Endometrial microvascular endothelial cells (primary cell): Measurements from ENCODE around the gene SLC43A1. TPM values are rescaled to one million over a fixed set of nuclear protein-coding genes. Genes with fewer than 3 reads are reported as not detected.

Experiments
- in situ Hi-C: cut with HindIII; loops from 2 replicates; pipeline ENCODE4 v1.10.0; 2017; ENCODE audit warnings: low sequenced_read_pairs, low pct_unique_long_range_greater_than_20kb; ENCODE audit errors: inconsistent ontology term
- total RNA-seq: library from RNA; depleted of rRNA; stranded (reverse); fragments of >200 nt; gene quantifications from one replicate; pipeline ENCODE4 v1.2.3, GENCODE V29; 2015; ENCODE audit errors: inconsistent ontology term

SLC43A1 gene
- total RNA-seq, 1 donor from 2014 or later: 5.5 TPM

DNA sequence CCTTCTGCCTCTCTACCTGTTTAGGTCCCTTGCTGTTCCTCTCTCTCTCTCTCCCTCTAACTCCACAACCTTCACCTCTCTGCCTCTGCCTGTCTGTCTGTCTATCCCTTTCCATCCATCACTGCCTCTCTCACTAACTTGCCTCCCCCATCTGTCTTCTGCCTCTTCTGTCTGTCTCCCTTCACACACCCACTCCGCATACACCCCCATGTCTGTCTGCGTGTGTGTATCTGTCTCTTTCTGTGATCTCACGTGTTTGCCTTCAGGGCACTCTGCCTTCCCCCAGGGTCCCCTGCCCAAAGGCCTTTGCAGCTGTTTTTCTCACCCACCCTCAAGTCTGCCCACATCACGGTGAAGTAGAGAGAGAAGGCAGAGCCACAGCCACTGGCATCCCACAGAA, 47.2 kb downstream of the SLC43A1 start:
- in situ Hi-C loops: no loop called here

DNA sequence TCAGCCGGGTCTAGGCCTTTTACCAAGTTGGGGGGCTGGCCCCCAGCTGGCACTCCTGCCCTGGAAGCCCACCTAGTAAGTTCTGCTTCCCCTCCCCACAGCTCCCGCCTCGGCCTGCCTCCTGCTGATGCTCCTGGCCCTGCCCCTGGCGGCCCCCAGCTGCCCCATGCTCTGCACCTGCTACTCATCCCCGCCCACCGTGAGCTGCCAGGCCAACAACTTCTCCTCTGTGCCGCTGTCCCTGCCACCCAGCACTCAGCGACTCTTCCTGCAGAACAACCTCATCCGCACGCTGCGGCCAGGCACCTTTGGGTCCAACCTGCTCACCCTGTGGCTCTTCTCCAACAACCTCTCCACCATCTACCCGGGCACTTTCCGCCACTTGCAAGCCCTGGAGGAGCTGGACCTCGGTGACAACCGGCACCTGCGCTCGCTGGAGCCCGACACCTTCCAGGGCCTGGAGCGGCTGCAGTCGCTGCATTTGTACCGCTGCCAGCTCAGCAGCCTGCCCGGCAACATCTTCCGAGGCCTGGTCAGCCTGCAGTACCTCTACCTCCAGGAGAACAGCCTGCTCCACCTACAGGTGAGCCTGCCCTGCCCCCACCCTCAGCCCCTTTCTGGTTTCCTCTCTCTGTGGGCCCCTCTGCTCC, 47.9 kb downstream of the SLC43A1 start:
- in situ Hi-C loops: no loop called here

DNA sequence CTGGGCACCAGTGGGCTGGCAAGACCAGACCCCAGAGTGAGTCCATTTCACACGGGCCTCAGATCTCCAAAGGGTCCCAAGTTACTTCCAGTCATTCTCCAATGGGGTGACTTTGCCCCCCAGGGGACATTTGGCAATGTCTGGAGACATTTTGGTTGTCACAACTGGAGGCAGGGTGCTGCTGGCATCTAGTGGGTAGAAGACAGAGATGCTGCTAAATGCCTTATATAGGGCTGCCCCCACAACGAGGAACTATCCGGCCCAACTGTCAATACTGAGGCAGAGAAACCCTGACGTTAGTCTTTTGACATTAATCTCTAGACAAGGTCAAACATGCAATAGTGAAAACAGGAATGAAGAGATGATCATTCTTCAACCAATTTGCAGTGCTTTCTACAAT, 48.8 kb downstream of the SLC43A1 start:
- in situ Hi-C loops: no loop called here

DNA sequence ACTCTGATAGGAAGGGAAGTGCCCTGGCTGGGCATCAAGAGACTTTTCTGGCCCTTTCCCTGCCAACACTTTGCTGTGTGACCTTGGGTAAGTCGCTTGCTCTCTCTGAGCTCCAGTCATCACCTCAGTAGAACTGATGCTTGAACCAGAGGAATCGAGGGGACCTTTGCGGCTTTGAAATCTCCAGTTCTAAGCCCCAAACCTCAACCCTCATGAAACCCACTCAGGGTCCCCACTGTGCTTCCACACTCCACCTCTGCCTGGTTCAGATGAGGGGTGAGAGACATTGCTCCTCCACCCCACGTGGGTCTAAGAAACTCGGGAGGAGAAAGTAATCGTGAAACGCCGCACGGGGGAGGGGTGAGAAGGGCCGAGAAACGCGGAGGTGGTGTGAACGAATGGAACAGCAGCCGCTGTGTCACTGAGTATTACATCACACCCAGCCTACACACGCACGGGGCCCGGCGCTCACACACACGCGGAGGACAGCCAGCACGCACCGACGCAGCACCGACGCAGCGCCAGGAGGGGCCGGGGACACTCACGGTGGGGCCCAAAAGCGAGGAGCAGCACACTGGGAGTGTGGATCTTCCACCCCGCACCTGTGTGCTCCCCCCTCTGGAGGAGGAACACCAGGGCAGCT, 50.8 kb downstream of the SLC43A1 start:
- in situ Hi-C loops: no loop called here

DNA sequence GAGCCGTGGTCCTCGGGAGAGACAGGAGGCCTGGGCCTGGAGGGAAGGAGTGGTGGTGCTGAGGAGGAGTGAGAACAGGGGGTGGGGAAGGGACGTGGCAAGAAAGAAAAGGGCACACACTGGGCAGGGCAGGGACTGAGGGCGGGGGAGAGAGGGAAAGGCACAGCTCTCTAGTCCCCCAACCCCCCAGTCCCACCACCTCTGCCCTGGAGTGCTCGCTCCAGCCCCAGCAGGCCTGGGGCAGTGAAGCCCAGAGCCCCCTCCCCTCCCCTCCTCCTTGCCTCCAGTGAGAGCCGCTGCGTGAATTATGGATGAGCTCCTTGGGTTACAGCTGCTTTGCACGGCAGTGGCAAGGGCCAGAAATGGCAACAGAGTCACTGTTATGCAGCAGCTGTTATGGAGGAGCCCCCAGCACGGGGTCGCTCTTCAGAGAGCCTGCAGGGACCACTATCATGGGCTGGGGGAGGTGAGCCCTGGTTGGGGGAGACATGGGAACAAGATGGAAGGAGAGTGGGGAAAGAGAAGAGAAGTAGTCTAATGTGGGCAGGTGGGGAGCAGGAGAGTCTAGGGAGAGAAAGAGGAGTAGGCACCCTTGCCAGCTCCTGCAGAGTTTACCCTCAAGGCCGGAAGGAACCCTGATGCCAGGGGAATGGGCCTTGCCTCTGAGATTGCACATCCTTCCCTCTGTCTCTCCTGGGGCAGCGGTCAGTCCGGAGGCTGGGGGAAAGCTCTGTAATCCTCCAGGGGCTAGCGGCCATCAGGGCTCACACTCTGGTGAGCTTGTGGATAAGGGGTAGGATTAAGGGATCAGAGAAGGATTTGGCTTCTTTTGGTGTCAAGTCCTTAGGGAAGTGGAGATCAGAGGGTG, 51.6 kb downstream of the SLC43A1 start:
- in situ Hi-C loops: no loop called here

DNA sequence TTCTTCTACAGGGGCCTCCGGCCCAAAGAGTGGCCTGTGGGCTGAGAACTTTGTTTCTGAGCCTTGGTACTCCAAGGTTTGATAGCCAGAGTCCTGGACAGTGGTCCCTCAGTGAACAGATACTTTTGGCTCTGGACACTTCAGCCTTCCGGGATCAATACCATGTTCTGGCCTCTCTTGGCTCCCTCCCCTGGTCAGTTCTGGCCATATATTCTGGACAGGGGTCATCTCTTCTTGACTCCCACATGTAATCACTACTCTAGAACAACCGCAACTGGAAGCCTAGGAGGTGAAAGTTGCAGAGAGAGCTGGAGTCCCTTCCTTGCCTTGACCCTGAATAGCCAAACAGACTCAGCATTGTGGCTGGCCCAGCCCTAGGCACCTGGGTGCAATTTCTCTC, 52.9 kb downstream of the SLC43A1 start:
- in situ Hi-C loops: no loop called here

DNA sequence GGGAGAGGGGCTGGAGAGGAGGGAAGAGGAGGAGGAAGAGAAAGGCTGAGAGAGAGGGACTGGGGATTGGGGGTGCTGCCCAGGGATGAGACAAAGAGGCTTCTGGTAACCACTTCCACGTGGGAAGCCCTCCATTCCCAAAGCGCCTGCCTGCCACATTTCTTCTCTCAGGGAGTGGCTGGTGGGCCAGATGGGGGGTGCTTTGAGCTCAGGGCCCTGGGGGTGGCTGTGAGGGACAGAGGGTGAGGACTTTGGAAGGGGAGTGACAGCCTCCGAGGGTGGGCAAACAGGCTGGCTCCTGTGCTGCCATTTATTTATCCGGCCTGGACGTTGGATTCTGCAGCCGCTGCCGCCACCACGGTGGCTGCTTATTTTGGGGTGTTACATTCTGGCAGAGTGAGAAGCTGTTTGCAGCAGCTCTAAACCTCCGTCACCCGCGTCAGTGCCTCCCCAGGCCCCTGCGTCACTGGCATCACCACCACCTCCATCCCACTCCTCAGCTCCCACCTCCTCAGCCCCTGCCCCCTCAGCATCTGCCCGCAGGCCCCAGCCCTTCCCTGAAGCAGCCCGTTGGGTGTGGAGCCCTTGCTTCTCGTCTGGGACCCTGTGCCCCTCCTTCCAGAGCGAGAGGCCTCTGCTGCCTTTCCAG, 53.5 kb downstream of the SLC43A1 start:
- in situ Hi-C loops: no loop called here

DNA sequence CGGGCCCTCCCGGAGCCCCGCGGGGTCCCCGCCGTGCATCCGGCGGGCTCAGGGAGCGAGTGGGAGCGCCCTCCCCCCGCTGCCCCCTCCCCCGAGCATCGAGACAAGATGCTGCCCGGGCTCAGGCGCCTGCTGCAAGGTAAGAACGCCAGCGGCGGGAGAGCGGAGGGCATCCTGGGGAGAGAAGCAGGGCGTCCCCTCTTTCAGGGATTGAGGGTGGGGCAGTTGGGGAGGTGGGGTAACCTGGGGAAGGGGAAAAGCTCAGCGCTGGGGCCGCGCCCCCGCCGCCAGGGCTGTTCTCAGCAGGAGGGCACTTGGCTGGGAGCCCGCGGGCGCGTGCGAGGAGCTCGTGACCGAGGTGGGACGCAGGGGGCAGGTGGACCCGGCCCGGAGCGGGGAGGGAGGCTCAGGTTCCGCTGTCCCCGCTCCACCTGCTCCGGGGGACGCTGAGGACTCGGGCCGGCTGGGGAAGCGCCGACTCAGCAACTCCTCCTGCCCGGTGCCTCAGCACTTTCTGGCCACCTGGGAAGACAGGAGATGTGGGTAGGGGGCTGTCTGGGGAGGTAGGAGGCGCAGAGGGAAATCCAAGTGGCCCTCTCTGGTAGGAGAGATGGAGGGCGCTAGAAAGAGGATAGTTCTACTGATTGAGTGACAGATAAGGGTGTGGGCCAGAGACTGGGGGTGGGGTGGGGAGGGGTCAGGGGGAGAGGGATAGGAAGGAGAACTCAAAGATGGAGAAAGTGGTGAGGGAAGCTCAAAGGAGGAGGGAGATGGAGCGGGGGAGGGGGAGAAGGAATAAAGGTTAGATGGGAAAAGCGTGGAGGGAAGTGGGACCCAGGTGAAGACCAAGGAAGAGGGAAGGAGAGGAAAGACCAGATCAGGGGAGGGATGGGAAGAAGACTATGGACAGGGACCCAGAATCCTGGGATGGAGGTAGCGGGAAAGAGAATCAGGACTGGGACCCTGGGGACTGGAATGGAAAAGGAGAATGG, 54.4 kb downstream of the SLC43A1 start:
- in situ Hi-C loops: no loop called here

DNA sequence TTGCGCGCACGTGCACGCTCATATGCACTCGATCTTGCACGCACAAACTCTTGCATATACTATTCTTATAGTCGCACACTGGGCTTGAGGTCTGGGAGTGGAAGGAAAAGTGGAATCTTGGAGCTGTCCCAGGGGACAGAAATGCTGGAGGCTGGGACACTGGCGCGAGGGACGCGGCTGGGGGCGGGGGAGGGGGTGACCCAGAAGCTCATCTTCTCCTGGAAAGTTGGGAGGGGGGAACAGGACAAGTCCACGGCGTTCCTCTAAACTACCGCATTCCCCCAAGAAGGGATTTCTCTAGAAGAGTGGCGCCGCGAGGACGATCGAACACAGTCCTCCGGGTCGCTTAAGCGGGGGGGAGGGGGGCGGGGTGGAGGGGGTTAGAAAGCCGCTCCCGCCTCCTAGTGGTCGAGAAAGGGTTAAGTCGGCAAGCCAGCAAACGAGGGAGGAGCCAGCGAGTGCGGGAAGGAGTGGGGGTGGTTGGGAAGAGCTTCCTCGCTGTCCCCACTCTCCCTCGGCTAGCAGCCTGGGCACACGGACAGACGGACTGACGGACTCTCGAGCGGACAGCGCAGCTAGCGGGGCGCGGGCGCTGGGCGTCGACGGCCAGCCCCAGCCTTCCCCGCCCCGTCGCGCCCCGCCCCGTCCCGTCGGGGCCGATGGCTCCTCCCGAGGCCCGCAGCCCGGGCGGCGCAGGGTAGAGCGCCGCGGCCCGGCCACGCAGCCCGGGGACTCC, 55.3 kb downstream of the SLC43A1 start, which contains the start of gene RTN4RL2:
RTN4RL2 (plus strand) TSS at position 507 of the 736 bp plus-strand sequence. CDS start 338 bp downstream, outside the sequence.
- in situ Hi-C loops: no loop called here

DNA sequence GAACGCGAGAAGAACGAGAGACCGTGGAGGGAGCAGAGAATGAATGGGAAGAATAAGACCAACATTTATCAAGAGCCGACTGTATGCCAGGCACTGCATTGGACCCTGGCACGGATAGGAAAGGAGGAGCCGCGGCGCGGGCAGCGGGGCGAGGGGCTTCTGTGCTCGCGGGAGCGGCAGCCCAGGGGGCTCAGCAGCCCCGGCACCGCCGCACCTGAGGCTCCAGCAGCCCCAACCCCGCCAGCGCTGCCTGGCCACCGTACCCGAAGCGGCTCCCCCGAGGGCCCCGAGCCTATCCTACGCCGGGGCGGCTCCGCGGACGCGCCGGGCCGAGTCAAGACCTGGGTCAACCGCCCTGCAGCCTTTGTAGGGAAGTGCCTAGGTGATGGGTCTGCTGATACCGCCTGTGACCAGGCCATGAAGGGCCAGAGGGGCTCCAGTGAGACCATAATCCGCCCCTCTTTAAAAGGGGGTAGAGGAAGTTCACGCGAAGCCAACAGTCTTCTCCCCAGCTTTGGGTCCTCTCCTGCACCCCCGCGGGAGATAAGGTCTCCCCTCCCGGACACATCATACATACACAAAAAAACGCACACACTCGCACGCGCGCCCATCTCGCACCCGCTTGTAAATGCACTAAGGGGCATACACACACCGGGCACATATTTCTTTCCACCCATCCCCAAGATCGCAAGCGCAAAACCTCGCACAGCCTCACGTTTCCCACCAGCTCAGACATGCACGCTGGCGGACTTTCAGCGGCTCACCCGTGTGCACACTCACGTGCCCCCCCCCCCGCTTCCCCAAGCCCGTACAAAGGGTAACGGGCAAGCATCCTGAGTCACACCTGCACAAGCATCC, 56.1 kb downstream of the SLC43A1 start:
- in situ Hi-C loops: no loop called here

DNA sequence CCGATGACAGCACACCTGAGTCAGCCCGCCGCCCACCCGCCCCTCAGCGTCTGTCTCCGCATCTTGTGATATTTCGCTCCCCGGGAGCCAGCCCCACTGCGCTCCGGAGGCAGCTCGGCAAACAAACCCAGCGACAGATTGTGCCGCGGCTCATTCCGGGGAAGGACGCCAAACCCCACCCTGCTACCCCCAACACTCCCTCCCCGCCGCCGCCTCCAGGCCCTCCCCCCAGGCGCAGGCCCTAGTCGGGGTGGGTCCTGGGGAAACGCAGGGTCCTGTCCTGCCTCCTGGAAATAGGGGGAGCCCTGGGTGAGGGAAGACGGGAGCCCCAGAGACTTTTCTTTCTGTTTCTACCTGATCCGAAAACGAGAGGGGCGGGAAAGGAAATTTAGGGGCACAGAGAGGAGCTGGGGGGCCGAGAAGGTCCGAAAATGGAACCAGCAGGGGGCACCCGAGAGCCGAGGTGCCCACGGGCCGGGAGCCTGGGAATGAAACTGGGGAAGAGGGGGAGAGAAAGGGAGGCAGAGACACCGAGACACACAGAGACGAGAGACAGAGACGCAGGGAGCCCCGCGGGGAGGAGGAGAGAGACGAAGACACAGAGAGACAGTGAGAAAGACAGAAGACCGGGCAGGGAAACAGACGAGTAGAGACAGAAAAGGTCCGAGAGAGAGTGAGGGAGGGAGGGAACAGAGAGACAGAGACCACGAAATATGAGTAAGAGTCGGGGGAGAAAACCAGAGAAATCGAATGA, 56.9 kb downstream of the SLC43A1 start:
- in situ Hi-C loops: no loop called here

DNA sequence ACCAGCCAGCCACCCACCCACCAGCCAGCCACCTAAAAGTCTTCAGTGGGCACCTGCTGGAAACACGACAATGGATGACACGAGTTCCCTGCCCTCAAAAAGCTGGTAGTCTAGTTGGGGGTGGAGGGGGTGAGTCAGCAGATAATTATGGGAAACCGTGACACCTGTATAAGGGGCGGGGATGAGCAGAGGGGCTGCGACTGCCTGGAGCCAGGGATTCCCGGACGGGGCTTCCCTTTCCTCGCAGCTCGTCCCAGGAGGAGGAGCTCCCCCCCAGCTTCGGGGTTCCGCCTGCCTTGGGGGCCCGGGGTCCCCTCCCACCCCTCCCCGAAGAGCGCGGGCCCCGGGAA, 57.5 kb downstream of the SLC43A1 start:
- in situ Hi-C loops: no loop called here

DNA sequence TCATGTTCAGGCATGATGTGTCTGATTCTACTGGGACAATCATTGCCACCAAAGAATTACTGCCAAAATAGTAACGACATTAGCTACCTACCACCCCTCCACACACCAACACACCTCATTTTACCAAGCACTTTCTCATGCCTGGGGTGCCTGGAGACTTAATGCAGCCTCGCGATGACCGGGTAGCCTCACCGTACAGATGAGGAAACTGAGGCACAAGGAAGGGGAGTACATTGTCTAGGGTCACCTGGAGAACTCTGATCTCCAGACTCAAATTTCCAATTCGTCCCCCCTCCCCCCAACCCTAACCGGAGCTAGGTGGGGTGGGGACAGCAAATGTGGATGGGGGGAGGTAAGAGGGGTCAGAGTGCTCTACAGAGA, 57.9 kb downstream of the SLC43A1 start:
- in situ Hi-C loops: no loop called here

DNA sequence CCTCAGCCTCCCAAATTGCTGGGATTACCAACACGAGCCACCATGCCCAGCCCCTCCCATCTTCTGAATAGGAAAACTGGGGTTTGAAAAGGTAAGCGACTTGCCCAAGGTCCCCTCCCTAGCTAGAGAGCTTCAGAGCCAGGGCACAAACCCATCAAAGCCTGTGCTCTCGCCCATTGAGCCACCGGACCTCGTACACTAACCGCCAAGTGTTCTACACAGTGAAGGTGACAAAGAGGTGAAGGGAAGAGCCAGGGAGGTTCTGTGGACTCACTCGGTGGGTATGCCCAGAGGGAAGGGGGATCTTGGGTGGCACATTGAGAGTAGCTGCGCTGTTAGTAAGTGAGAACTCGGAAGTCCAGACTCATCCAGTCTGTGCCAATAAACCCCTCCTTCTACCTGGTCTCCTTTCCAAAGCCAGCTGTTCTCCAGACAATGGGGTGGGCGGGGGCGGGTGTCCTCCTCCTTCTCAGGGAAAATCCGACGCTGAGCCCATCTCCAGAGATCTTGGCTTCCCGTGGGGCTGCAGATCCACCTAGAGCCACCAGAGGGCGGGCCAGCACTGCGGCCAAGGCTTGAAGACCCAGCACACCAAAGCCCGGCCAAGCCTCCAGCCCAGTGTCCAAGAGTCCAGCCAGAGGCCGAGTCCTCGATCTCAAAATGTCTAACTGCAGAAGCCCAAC, 58.4 kb downstream of the SLC43A1 start:
- in situ Hi-C loops: no loop called here

DNA sequence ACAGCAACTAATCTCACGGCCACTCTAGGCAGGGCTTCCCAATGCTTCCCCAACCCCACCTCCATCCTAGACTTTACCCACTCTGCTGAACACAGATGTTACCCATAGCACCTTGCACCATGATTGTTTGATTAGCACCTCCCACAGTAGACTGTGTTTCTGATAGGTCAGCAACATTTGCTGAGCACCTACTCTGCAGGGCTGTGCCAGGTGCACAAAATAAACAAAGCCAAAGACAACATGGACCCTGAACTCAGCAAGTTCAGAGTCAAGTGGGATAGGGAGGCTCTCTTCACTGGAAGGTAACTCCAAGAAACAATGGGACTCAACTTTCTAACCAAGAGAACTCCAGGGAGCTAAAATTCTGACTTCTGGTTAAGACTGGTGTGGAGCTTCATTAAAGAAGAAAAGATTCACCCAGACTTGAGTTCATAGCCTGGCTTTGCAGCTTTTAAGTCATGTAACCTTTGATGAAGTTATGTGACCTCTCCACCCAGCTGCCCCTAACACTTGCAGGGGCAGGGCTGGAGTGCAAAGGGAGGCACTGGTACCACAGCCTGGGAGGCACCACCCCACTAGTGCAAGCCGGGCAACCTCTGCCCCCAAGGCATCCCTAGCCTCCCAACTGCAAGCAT, 61.8 kb downstream of the SLC43A1 start:
- in situ Hi-C loops: no loop called here
